G401 (cell line): Measurements from ENCODE around the gene SIRT2. TPM values are rescaled to one million over a fixed set of nuclear protein-coding genes. Genes with fewer than 3 reads are reported as not detected.
"Not testable (repeated sequence)": the region's sequence is repeated elsewhere in the genome, so short reads cannot be mapped to it uniquely, and the experiment has no call there.

ENCODE experiments used
- DNase-seq: peaks from one replicate; pipeline ENCODE4 v3.0.0-alpha.2; 2015; ENCODE audit warnings: low spot score
- in situ Hi-C: cut with HindIII; loops from 2 replicates; pipeline ENCODE4 v1.10.0; 2016; ENCODE audit warnings: low sequenced_read_pairs, mixed read lengths
- total RNA-seq: library from RNA; depleted of rRNA; stranded (reverse); fragments of >200 nt; shearing (Covaris generic); gene quantifications from 2 replicates; pipeline ENCODE4 v1.2.3, GENCODE V29; 2014

The SIRT2 gene
- total RNA-seq, 1 experiment from 2014 or later, result 122 TPM

DNA sequence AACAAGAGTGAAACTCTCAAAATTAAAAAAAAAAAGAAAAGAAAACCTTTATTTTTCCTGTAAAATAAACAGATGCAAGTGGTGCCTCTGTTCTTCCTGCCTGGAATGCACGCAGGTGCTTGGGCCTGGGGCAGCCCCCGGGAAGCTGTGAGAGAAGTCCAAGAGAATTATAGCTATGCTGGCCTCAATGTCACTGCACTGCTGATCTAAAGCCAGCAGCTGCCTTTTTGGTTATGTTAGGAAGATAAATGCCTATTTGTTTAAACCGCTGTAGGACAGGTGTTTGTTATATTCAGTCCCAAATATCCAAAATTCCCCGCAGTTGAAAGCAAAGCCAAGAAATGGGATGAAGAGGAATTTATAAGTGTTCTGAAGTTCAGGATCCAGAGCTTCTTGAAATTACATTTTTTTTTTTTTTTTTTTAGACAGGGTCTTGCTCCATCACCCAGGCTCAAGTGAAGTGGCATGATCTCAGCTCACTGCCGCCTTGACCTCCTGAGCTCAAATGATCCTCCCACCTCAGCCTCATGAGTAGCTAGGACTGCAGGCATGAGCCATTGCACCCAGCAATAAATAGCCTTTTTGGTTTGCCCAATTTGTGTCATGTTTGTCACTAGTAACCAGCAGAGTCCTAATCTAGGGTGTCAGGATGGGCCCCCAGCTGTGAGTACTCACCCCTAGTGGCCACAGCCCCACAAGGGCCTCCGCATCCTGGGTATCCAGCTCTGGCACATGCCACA is 23.6 kb downstream of the SIRT2 start:
- in situ Hi-C loops, result no loop called here

DNA sequence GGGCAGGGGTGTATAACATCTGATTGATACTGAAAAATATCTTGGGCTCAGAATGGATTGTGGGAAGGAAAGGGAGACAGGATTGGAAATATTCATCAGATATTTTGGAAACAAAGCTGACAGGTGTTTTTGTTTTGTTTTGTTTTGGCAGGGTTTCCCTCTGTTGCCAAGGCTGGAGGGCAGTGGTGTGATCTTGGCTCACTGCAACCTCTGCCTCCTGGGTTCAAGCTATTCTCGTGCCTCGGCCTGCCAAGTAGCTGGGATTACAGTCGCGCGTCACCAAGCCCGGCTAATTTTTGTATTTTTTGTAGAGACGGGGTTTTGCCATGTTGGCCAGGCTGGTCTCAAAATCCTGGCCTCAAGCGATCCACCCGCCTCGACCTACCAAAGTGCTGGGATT is 26.0 kb downstream of the SIRT2 start:
- in situ Hi-C loops, DNase-seq: not testable (repeated sequence)

More for the DNA sequence above, 23.6 kb downstream of the SIRT2 start:
- no peak for DNase-seq

DNA sequence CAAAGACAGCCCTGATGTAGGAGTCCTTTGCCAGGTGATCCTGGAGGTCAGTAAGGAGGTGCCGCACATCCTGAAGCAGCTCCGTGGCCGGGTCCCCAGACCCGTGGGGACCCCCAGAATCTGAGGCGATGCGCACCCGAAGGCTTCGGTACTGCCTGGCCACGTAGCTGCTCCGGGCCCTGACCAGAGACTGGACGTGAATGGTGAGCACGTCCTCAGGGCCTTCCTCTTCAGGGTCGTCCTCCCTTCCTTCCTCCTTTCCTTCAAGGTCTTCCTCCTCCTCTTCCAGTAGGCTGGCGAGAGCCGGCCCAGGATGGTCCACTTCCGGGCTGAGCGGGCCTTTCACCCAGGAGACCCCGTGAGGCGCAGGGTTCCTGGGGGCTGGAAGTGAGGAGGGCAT is 28.8 kb downstream of the SIRT2 start:
- no peak for DNase-seq

DNA sequence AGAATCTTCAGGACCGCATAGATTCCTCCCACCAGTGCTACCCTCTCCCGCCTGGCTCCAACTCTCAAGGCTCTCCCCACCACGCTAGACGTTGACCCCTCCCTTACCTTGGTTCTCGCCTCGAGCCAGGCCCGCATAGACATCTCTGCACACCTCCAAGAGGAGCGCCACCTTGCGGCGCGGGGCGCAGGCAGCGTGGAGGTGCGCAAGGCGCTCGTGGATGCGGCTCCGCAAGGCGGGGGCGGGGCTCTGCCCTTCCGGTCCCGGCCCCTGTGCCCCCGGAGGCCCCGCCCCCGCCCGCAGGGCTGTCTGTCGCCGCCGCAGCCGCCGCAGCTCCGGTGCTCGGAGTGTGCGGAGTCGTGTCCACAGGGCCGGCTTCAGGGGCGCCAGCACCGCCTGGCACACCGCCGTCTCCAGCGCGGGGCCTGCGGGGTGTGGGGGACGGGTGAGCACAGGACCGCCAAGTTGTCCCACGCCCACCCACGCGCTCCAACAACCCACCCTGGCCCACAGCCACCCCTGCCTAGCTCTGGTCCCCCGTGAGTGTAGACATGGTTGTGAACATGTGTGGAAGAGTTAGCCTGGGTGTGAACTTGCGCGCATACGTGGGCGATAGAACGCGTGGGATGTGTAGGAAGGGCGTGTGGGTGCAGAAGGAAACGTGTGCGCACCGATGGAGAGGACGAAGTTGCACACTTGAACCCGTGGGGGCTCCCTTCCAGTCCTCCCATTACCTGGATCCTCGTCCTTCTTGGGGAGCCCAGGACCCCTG is 29.4 kb downstream of the SIRT2 start:
- peak; percentile 91 for DNase-seq
- in situ Hi-C loops, result no loop called here

More for the DNA sequence above, 28.8 kb downstream of the SIRT2 start:
- in situ Hi-C loops, result no loop called here

DNA sequence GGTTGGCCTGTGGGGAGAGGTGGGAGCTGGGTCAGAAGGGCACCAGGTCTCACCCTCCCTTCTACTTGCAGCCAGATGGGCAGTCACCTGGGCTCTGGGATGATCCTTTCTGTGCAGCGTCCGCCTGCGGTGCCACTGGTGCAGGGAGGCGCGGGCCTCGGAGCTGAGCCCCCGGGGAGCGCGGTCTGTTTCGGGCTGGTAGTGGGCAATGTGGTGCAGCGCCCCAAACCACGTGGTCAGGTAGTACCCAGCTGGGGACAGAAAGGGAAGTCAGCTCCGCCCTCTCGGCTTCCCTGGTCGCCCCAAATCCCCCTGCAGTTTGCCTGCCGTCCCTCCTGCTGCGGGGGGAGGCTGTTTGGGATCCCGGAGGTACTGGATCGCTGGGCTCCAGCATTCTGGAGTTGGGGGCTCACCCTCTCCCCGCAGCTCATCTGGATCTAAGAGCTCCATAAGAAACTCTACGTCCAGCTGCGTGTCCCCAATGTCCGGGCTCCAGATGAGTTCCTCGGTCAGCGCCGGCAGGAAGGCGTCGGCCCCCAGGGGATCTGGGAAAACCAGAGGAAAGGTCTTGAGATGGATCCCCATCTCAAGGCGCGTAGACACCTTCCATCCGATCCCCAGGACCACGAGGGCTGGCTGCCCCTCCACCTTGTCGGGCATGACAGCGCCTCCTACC is 30.1 kb downstream of the SIRT2 start:
- peak; percentile 35 for DNase-seq
- in situ Hi-C loops, result no loop called here

DNA sequence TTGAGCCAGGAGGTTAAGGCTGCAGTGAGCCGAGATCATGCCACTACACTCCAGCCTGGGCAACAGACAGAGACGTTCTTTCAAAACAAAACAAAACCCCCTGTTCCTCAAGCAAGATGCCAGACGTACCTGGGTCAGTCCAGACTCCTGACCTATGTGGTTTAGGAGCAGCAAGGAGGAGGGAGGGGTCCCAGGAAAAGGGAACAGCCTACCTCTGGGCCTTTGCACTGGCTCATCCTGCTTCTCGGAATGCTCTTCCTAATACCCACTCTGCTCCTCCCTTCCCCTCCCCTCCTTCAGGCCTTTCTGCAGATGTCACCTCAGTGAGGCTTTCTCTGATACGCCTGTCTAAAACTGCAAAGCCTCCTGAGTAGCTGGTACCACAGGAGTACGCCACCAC is 30.9 kb downstream of the SIRT2 start:
- in situ Hi-C loops, result no loop called here
- DNase-seq, result no peak

DNA sequence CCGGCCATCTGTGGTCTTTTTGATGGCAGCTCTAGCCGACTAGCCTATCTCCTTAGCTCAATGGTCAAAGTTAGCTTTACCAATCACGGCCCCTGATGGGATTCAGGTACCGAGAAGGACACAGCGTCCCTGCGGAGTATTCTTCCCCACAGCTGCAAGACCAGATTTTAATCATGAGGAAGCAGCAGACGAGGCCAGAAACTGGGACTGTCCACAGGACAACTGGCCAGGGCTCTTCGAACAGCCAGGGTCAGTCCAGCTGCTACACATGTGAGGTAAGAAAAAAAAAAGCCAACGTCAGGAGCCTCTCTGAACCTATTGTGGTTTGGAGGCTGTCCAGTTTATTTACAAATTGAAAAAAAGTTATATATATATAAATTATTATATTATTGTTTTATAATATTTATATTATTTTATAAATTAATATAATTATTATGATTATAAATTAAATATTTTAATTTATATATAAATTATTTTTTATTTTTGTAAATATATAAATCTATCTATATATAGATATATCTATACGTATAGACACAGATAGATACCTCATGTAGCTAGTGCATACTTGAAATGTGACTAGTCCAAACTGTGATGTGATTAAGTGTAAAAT is 32.1 kb downstream of the SIRT2 start:
- in situ Hi-C loops, result no loop called here
- DNase-seq, result no peak

DNA sequence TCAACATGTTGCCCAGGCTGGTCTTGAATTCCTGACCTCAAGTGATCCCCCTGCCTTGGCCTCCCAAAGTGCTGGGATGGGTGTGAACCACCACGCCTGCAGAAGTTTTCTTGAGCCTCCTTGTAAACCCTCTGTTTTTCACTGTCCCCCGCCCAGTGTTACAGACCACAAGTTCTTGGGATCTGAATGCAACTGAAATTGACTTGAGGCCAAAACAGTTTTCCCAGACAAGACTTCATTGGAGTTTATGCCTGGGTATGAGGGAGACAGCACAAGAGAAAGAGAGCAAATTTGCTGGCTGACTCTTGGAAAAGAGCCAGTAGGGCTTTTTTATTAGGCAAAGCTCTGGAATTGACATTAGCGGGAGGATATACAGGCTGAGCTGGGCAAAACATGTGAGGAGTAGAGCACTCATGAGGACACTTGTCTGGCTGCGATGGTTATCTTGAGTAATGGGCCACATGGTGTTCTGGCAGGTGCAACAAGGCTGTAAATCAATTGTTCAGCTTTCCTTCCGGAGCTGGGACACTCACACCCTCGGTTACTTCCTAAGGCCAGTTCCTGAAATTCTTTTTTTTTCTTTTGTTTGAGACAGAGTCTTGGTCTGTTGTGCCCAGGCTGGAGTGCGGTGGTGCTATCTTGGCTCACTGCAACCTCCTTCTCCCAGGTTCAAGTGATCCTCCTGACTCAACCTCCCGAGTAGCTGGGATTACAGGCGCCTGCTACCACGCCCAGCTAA is 36.9 kb downstream of the SIRT2 start:
- in situ Hi-C loops, result no loop called here
- no peak for DNase-seq

DNA sequence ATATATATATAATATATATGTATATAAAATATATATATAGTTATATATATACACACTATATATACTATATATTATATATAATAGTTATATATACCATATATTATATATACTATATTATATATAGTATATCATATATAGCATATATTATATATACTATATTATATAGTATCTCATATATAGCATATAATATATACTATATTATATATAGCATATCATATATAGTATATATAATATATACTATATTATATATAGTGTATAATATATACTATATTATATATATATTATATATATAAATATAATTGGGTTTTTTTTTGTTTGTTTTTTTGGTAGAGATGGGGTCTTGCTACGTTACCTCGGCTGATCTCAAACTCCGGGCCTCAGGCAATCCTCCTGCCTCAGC is 38.0 kb downstream of the SIRT2 start:
- in situ Hi-C loops, result no loop called here
- no peak for DNase-seq

DNA sequence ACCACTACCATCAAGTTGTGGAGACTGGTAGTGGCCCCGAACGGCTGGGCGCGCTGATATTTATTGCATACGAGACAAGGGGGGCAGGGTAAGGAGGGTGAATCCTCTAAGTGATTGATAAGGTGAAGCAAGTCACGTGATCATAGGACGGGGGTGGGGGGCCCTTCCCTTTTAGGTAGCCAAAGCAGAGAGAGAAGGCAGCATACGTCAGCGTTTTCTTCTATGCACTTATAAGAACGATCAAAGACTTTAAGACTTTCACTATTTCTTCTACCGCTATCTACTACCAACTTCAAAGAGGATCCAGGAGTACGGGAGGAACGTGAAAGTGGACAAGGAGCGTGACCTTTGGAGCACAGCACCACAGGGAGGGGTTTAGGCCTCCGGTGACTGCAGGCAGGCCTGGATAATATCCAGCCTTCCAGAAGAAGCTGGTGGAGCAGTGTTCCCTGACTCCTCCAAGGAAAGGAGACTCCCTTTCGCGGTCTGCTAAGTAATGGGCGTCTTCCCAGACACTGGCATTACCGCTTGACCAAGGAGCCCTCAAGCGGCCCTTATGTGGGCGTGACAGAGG is 39.7 kb downstream of the SIRT2 start:
- not testable (repeated sequence) for DNase-seq

DNA sequence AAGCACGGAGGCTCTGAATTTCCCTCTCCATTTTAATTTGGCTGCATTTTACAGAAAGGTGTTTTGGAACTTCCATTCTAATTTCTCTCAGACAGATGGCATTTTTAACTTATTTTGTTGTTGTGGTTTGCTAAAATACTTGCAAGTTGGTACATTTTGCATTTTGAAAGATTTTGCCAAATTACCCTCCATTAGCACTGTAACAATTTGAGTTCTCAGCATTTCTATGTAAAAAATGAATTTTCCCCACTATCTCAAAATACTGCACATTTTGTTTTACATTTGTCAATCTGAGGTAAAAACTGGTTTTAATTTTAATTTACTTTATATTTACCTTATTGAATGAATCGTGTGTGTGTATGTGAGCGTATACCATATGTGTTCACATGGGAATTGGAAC is 42.6 kb downstream of the SIRT2 start:
- in situ Hi-C loops, result no loop called here
- DNase-seq, result no peak

More for the DNA sequence above, 39.7 kb downstream of the SIRT2 start:
- in situ Hi-C loops, result not testable (repeated sequence)

DNA sequence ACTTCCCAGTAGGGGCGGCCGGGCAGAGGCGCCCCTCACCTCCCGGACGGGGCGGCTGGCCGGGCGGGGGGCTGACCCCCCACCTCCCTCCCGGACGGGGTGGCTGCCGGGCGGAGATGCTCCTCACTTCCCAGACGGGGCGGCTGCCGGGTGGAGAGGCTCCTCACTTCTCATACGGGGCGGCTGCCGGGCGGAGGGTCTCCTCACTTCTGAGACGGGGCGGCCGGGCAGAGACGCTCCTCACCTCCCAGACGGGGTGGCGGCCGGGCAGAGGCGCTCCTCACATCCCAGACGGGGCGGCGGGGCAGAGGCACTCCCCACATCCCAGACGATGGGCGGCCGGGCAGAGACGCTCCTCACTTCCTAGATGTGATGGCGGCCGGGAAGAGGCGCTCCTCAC is 43.7 kb downstream of the SIRT2 start:
- DNase-seq, in situ Hi-C loops: not testable (repeated sequence)

DNA sequence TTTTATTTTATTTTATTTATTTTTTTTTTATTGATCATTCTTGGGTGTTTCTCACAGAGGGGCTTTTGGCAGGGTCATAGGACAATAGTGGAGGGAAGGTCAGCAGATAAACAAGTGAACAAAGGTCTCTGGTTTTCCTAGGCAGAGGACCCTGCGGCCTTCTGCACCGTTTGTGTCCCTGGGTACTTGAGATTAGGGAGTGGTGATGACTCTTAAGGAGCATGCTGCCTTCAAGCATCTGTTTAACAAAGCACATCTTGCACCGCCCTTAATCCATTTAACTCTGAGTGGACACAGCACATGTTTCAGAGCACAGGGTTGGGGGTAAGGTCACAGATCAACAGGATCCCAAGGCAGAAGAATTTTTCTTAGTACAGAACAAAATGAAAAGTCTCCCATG is 44.5 kb downstream of the SIRT2 start:
- DNase-seq, in situ Hi-C loops: not testable (repeated sequence)

DNA sequence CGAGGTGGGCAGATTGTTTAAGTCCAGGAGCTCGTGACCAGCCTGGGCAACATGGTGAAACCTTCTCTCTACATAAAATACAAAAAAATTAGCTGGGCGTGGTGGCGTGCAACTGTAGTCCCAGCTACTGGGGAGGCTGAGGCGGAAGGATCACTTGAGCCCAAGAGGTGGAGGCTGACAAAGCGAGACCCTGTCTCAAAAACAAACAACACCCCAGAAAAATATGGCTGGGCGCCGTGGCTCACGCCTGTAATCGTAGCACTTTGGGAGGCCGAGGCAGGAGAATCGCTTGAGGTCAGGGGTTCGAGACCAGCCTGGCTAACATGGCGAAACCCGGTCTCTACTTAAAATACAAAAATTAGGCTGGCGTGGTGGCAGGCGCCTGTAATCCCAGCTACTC is 46.2 kb downstream of the SIRT2 start:
- no peak for DNase-seq
- in situ Hi-C loops, result no loop called here

DNA sequence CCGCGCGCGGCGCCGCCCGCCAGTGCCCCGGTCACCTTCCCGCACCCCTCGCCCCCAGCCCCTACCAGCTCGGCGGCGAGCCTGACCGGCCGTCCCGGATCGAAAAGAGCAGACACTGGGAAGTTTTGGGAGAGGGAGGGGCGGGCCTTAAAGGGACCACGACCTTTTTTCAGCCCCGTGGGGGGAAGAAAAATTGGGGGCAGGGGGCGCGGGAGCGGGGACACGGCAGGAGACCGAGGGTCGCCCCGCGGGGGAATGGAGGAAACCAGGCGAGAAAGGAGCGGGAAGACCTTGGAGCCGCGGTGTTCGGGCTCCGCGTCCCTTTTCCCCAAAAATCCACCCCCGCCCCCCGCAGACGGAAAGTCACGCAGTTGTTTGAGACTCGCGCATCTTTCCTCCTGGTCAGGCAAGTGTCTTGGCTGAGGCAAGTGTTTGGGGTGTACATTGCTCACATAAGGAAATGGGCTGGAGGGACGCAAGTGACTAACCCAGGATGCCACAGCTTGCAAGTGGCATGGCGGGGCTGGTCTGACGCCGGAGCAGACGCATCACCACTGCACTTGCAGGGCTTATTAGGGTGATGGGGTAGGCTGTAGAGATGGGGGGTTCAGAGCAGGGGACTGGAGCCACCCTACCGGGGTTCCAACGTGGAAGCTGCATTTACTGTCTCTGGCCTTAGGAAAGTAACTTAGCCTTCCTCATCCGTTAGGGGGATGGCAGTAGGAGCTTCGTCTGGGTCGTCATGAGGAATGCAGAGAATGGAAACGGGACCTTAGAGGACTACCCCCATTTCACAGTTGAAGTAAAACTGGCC is 47.0 kb downstream of the SIRT2 start:
- in situ Hi-C loops, result no loop called here
- DNase-seq, result peak; percentile 55

DNA sequence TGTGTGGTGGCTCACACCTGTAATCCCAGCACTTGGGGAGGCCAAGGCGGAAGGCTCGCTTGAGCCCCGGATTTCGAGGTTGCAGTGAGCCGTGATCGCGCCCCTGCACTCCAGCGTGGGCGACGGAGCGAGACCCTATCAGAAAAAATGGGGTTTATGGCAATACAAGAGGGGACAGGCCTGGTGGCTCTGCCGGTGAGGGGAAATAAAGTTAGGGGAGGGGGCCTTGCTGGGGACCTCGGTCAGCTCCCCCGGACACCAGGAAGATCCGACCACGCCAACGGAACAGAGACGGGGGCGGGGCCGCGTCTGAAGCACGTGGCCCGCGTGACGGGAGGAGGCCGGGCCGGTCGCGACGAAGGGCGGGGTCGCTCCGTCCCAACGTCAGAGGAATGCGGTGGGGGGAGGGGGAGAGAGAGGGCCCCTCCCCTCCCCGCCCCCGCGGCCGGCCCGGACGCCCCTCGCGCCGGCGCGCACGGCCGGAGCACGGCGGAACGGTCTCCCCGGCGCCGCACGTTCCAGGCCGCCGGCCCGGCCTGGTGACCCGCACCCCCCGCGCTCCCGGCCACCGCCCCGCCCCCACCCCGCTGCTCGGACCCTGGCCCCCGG is 47.7 kb downstream of the SIRT2 start:
- in situ Hi-C loops, result no loop called here
- peak; percentile 91 for DNase-seq

DNA sequence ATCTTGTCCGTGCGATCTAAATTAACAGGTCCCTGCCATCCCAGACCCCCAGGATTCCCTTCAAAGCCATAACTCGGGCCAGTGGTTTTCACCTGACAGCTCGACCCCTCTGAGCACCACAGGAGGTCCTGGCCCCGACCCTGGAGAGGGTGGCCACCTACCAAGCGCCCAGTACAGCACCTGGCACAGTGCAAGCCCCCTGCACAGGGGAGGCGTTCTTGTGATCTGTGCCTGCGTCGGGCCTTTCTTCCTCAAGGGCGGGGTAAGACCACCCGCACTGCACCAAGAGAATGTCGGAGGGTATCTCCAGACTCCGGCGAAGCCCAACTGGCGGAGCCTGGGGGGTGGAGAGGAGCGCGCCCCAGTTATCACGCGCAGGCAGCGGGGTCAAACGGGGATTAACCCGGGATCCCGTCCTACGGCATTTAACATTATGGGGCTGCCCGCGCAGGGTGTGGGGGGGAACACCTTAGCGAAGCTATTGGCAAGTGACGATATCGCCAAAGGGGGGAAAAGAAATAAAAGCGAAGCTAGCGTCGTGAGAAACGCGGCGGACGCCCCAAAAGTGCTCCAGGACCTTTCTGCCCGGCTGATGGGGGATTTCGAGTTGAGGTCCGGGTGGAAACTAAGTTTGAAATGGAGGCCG is 48.3 kb downstream of the SIRT2 start:
- in situ Hi-C loops, result no loop called here
- DNase-seq, result no peak
